HepG2 (cell line): ENCODE results near the gene ONECUT1. TPM values are rescaled to one million over a fixed set of nuclear protein-coding genes. Genes with fewer than 3 reads are reported as not detected.

Experiments used
- ATF5 ChIP-seq: sonication (generic); formaldehyde crosslinking; IDR thresholded peaks from 2 replicates; pipeline ENCODE4 v1.4.0; 2020; ENCODE audit warnings: mild to moderate bottlenecking, low read depth, missing genetic modification reagents
- BRCA1 ChIP-seq: sonication (generic); formaldehyde crosslinking; IDR thresholded peaks from 2 replicates; pipeline ENCODE4 v1.4.0; 2020; ENCODE audit warnings: missing genetic modification reagents
- HOXA3 ChIP-seq: sonication (generic); formaldehyde crosslinking; IDR thresholded peaks from 2 replicates; pipeline ENCODE4 v1.5.0; 2020; ENCODE audit warnings: missing genetic modification reagents
- KDM3A ChIP-seq: IDR thresholded peaks from 2 replicates; pipeline ENCODE4 v1.6.1; 2018; ENCODE audit warnings: low read depth, missing compliant biosample characterization
- NONO ChIP-seq, 2 experiments: fragments of 450-650 bp in 1 of 2; sonication (generic) in 1 of 2; formaldehyde crosslinking in 1 of 2; IDR thresholded peaks in 1 of 2; conservative IDR thresholded peaks in 1 of 2; 2 replicates each; pipeline versions ENCODE4 v1.6.1 to v1.8.0; 2017 to 2022; ENCODE audit warnings: mild to moderate bottlenecking in 1 of 2, missing genetic modification reagents in 1 of 2, moderate library complexity in 1 of 2
- NR2F2 ChIP-seq: IDR thresholded peaks from 2 replicates; pipeline ENCODE4 v1.6.1; 2012; ENCODE audit warnings: low read depth, inconsistent platforms, borderline replicate concordance
- PAXIP1 ChIP-seq: sonication (generic); formaldehyde crosslinking; conservative IDR thresholded peaks from 2 replicates; pipeline ENCODE4 v1.4.0; 2020; ENCODE audit warnings: mild to moderate bottlenecking, missing genetic modification reagents, moderate library complexity
- SNAPC2 ChIP-seq: sonication (generic); formaldehyde crosslinking; IDR thresholded peaks from 2 replicates; pipeline ENCODE4 v1.8.1; 2022; ENCODE audit warnings: mild to moderate bottlenecking, missing genetic modification reagents
- ZBTB21 ChIP-seq: sonication (generic); formaldehyde crosslinking; IDR thresholded peaks from 2 replicates; pipeline ENCODE4 v1.4.0; 2020; ENCODE audit warnings: missing genetic modification reagents
- ZC3H13 ChIP-seq: sonication (generic); formaldehyde crosslinking; IDR thresholded peaks from 2 replicates; pipeline ENCODE4 v1.8.1; 2023; ENCODE audit warnings: mild to moderate bottlenecking, missing genetic modification reagents, moderate library complexity
- ZNF333 ChIP-seq: sonication (generic); formaldehyde crosslinking; IDR thresholded peaks from 2 replicates; pipeline ENCODE4 v1.4.0; 2020; ENCODE audit warnings: mild to moderate bottlenecking, missing genetic modification reagents, borderline replicate concordance
- ZNF337 ChIP-seq: sonication (generic); formaldehyde crosslinking; IDR thresholded peaks from 2 replicates; pipeline ENCODE4 v1.5.1; 2020; ENCODE audit warnings: missing genetic modification reagents, low read depth, mild to moderate bottlenecking, borderline replicate concordance
- ZNF614 ChIP-seq: IDR thresholded peaks from 2 replicates; pipeline ENCODE4 v1.6.1; 2018; ENCODE audit warnings: missing biosample characterization, missing genetic modification reagents, inconsistent platforms, borderline replicate concordance
- ZNF883 ChIP-seq: sonication (generic); formaldehyde crosslinking; IDR thresholded peaks from 2 replicates; pipeline ENCODE4 v1.5.1; 2020; ENCODE audit warnings: mild to moderate bottlenecking, missing genetic modification reagents; ENCODE audit errors: not compliant biosample characterization
- ZNF891 ChIP-seq: sonication (generic); formaldehyde crosslinking; IDR thresholded peaks from 2 replicates; pipeline ENCODE4 v1.5.0; 2020; ENCODE audit warnings: mild to moderate bottlenecking, missing genetic modification reagents
- polyA plus RNA-seq, 8 experiments: library from polyadenylated mRNA; depleted of rRNA in 3 of 8; stranded (reverse) in 7 of 8; unstranded in 1 of 8; fragments of >200 nt; fragmentation: Illumina TruSeq in 4 of 8; extraction: Trizol in 4 of 8; gene quantifications; 2 replicates each; pipeline versions ENCODE4 v1.2.1 to v1.2.3, GENCODE V29; 2011 to 2016; ENCODE audit warnings: low read depth in 4 of 8, missing spikeins in 1 of 8, mixed read lengths in 1 of 8; ENCODE audit not compliant: insufficient read depth in 1 of 8
- total RNA-seq, 5 experiments: library from RNA; depleted of rRNA; stranded (reverse); fragments of >200 nt; fragmentation: Illumina TruSeq; extraction: Trizol; gene quantifications; 2 replicates each; pipeline ENCODE4 v1.2.3, GENCODE V29; 2016; ENCODE audit warnings: low read depth in 1 of 5
- TF ChIP-seq, protein P1 (sequence below): sonication (generic); formaldehyde crosslinking; IDR thresholded peaks from 2 replicates; pipeline ENCODE4 v1.4.0; 2020; ENCODE audit warnings: mild to moderate bottlenecking, missing genetic modification reagents, borderline replicate concordance
- TF ChIP-seq, protein P2 (sequence below): sonication (generic); formaldehyde crosslinking; conservative IDR thresholded peaks from 2 replicates; pipeline ENCODE4 v1.4.0; 2020; ENCODE audit warnings: missing genetic modification reagents

The ONECUT1 gene
- total and polyA plus RNA-seq, 2 of the 13 experiments (the other 11 are each of a cell fraction or from before 2014, with no cell fraction given): 3.5 to 9.1 TPM

GRCh38 chr15:52709187-52709981, 80.8 kb downstream of the ONECUT1 start (continued):
- TF ChIP-seq, protein P1, sequence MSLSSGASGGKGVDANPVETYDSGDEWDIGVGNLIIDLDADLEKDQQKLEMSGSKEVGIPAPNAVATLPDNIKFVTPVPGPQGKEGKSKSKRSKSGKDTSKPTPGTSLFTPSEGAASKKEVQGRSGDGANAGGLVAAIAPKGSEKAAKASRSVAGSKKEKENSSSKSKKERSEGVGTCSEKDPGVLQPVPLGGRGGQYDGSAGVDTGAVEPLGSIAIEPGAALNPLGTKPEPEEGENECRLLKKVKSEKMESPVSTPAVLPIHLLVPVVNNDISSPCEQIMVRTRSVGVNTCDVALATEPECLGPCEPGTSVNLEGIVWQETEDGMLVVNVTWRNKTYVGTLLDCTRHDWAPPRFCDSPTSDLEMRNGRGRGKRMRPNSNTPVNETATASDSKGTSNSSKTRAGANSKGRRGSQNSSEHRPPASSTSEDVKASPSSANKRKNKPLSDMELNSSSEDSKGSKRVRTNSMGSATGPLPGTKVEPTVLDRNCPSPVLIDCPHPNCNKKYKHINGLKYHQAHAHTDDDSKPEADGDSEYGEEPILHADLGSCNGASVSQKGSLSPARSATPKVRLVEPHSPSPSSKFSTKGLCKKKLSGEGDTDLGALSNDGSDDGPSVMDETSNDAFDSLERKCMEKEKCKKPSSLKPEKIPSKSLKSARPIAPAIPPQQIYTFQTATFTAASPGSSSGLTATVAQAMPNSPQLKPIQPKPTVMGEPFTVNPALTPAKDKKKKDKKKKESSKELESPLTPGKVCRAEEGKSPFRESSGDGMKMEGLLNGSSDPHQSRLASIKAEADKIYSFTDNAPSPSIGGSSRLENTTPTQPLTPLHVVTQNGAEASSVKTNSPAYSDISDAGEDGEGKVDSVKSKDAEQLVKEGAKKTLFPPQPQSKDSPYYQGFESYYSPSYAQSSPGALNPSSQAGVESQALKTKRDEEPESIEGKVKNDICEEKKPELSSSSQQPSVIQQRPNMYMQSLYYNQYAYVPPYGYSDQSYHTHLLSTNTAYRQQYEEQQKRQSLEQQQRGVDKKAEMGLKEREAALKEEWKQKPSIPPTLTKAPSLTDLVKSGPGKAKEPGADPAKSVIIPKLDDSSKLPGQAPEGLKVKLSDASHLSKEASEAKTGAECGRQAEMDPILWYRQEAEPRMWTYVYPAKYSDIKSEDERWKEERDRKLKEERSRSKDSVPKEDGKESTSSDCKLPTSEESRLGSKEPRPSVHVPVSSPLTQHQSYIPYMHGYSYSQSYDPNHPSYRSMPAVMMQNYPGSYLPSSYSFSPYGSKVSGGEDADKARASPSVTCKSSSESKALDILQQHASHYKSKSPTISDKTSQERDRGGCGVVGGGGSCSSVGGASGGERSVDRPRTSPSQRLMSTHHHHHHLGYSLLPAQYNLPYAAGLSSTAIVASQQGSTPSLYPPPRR (CRISPR knock-in tag): peak; percentile 20; the same call in 1 of the 2 replicates
- TF ChIP-seq NONO (IDR thresholded peaks at IDR 0.05) (no peak), NONO (CRISPR knock-in tag; conservative IDR thresholded peaks at IDR 0.05) (peak; percentile 51; the same call in 1 of the 2 replicates), NR2F2 (no peak), ZBTB21 (CRISPR knock-in tag) (no peak), ATF5 (no peak), ZNF337 (CRISPR knock-in tag) (no peak), KDM3A (CRISPR knock-in tag) (no peak), ZNF333 (CRISPR knock-in tag) (no peak), HOXA3 (CRISPR knock-in tag) (peak; percentile 49; the same call in 1 of the 2 replicates), ZNF883 (CRISPR knock-in tag) (no peak), BRCA1 (CRISPR knock-in tag) (0 out of 2 replicates have a peak, but pooled peaks have one; percentile 44), ZNF891 (CRISPR knock-in tag) (0 out of 2 replicates have a peak, but pooled peaks have one; percentile 40), PAXIP1 (peak; percentile 49; the same call in 1 of the 2 replicates), ZNF614 (CRISPR knock-in tag) (peak; percentile 15; the same call in 1 of the 2 replicates), SNAPC2 (CRISPR knock-in tag) (no peak), ZC3H13 (0 out of 2 replicates have a peak, but pooled peaks have one; percentile 48)
- TF ChIP-seq, protein P2, sequence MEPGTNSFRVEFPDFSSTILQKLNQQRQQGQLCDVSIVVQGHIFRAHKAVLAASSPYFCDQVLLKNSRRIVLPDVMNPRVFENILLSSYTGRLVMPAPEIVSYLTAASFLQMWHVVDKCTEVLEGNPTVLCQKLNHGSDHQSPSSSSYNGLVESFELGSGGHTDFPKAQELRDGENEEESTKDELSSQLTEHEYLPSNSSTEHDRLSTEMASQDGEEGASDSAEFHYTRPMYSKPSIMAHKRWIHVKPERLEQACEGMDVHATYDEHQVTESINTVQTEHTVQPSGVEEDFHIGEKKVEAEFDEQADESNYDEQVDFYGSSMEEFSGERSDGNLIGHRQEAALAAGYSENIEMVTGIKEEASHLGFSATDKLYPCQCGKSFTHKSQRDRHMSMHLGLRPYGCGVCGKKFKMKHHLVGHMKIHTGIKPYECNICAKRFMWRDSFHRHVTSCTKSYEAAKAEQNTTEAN (CRISPR knock-in tag): no peak
